Mesenchymal stem cell (in vitro differentiated cells and primary cell): ENCODE results near the gene HK1.

Source experiments
- DNase-seq: peaks from one replicate; pipeline ENCODE4 v3.0.0-alpha.2; 2013
- H2AFZ ChIP-seq: one replicate; pipeline ENCODE4 v1.6.1; 2013; ENCODE audit warnings: low read depth, mild to moderate bottlenecking, control low read depth, inconsistent platforms, low read length, moderate library complexity
- H2AK5ac ChIP-seq: 2 replicates; pipeline ENCODE4 v1.6.1; 2013; ENCODE audit warnings: low read length, moderate library complexity, mild to moderate bottlenecking, inconsistent platforms; ENCODE audit not compliant: severe bottlenecking
- H2BK120ac ChIP-seq: one replicate; pipeline ENCODE4 v1.6.1; 2013; ENCODE audit warnings: low read depth, mild to moderate bottlenecking, inconsistent platforms, low read length, moderate library complexity
- H2BK12ac ChIP-seq, 2 experiments: one replicate each; pipeline ENCODE4 v1.6.1; 2013; ENCODE audit warnings: inconsistent platforms in 2 of 2, low read length in 2 of 2, mild to moderate bottlenecking in 2 of 2, moderate library complexity in 2 of 2, control low read depth in 1 of 2
- H2BK15ac ChIP-seq: one replicate; pipeline ENCODE4 v1.6.1; 2013; ENCODE audit warnings: mild to moderate bottlenecking, low read depth, inconsistent platforms; ENCODE audit not compliant: poor library complexity, severe bottlenecking
- H2BK5ac ChIP-seq: 2 replicates; pipeline ENCODE4 v1.6.1; 2013; ENCODE audit warnings: low read depth, mild to moderate bottlenecking, low read length, control low read depth, inconsistent platforms; ENCODE audit not compliant: poor library complexity, severe bottlenecking
- H3K14ac ChIP-seq, 2 experiments: one replicate each; pipeline ENCODE4 v1.6.1; 2013; ENCODE audit warnings: inconsistent platforms in 2 of 2, low read length in 2 of 2, control low read depth in 1 of 2, mild to moderate bottlenecking in 1 of 2, moderate library complexity in 1 of 2
- H3K18ac ChIP-seq, 2 experiments: one replicate each; pipeline ENCODE4 v1.6.1; 2013; ENCODE audit warnings: inconsistent platforms in 2 of 2, low read length in 2 of 2, control low read depth in 1 of 2, low read depth in 1 of 2, mild to moderate bottlenecking in 1 of 2
- H3K23ac ChIP-seq, 2 experiments: one replicate each; pipeline ENCODE4 v1.6.1; 2013; ENCODE audit warnings: inconsistent platforms in 2 of 2, low read length in 2 of 2, mild to moderate bottlenecking in 2 of 2, moderate library complexity in 2 of 2, control low read depth in 1 of 2
- H3K27ac ChIP-seq: 2 replicates; pipeline ENCODE4 v1.5.1; 2013; ENCODE audit warnings: mild to moderate bottlenecking, moderate library complexity, low read length, control low read depth, inconsistent platforms; ENCODE audit not compliant: poor library complexity, severe bottlenecking
- H3K27me3 ChIP-seq, 2 experiments: 2 replicates each; pipeline versions ENCODE4 v1.6.1 to v1.7.0; 2013; ENCODE audit warnings: low read length in 2 of 2, mild to moderate bottlenecking in 2 of 2, moderate library complexity in 2 of 2, control low read depth in 1 of 2, inconsistent platforms in 1 of 2; ENCODE audit not compliant: control insufficient read depth in 1 of 2, insufficient read depth in 1 of 2
- H3K36me3 ChIP-seq, 2 experiments: 2 replicates each; pipeline versions ENCODE4 v1.6.1 to v1.7.0; 2013; ENCODE audit warnings: low read length in 2 of 2, control low read depth in 1 of 2, inconsistent platforms in 1 of 2, low read depth in 1 of 2, mild to moderate bottlenecking in 1 of 2; ENCODE audit not compliant: insufficient read depth in 2 of 2, control insufficient read depth in 1 of 2
- H3K4ac ChIP-seq, 2 experiments: one replicate each; pipeline ENCODE4 v1.6.1; 2013; ENCODE audit warnings: inconsistent platforms in 2 of 2, low read length in 2 of 2, mild to moderate bottlenecking in 2 of 2, moderate library complexity in 2 of 2, control low read depth in 1 of 2, low read depth in 1 of 2
- H3K4me1 ChIP-seq: 2 replicates; pipeline ENCODE4 v1.6.1; 2013; ENCODE audit warnings: low read depth, low read length, control low read depth; ENCODE audit not compliant: control insufficient read depth, insufficient read depth
- H3K4me2 ChIP-seq: 2 replicates; pipeline ENCODE4 v1.6.1; 2013; ENCODE audit warnings: low read length, mild to moderate bottlenecking, inconsistent platforms; ENCODE audit not compliant: poor library complexity, severe bottlenecking
- H3K4me3 ChIP-seq, 2 experiments: 2 replicates each; pipeline versions ENCODE4 v1.5.1 to v1.7.0; 2013; ENCODE audit warnings: low read length in 2 of 2, mild to moderate bottlenecking in 2 of 2, control low read depth in 1 of 2, low read depth in 1 of 2; ENCODE audit not compliant: insufficient read depth in 1 of 2
- H3K79me1 ChIP-seq: replicated peaks from 2 replicates; pipeline ENCODE4 v1.6.1; 2013; ENCODE audit warnings: mild to moderate bottlenecking, control low read depth, low read length, inconsistent platforms; ENCODE audit not compliant: poor library complexity, severe bottlenecking
- H3K9ac ChIP-seq: 2 replicates; pipeline ENCODE4 v1.7.0; 2013; ENCODE audit warnings: mild to moderate bottlenecking, low read length, moderate library complexity
- H3K9me3 ChIP-seq: 2 replicates; pipeline ENCODE4 v1.7.0; 2013; ENCODE audit warnings: mild to moderate bottlenecking, low read length; ENCODE audit not compliant: control insufficient read depth
- H4K8ac ChIP-seq: one replicate; pipeline ENCODE4 v1.6.1; 2013; ENCODE audit warnings: inconsistent platforms, mild to moderate bottlenecking, low read length, moderate library complexity
- H4K91ac ChIP-seq: one replicate; pipeline ENCODE4 v1.6.1; 2013; ENCODE audit warnings: mild to moderate bottlenecking, low read length, inconsistent platforms
- WGBS: methylation state at CpG from one replicate; pipeline ENCODE4 v1.1.7; 2013; ENCODE audit warnings: mixed read lengths; 5-methylcytosine and 5-hydroxymethylcytosine counted together

Gene HK1

DNA sequence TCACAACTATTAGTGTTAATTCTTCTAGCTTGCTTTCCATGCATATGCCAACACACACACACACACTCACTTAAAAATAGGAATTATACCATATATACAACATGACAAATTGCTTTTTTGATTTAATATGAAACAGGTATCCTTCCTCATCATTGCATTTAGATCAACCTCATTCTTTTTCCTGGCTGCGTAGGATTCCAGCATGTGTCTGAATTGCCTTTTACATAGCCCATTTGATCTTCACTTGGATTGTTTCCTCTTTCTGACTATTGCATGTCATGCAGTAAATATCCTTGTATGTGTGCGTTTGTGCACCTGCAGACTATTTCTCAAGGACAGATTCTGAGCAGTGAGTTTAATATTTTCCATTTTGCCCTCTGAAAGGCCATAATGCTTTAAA is 110.2 kb downstream of the HK1 start:
- H3K9me3 ChIP-seq = no peaks in the 10 kb centered on the region

GRCh38 chr10:69389827-69390490 is 111.7 kb downstream of the HK1 start:
- H3K9me3 ChIP-seq = no peaks in the 10 kb centered on the region
- H3K4me1 ChIP-seq = peaks cover 2% of the 10 kb centered on the region
- H3K18ac ChIP-seq = no peak overlapping the region
- 79% methylated on average over 8 of the region's 8 CpGs for WGBS
- no peak overlapping the region for H3K4ac ChIP-seq
- H4K8ac ChIP-seq = peak overlapping the region; percentile 67
- no peak overlapping the region for H4K91ac ChIP-seq
- no peak overlapping the region for H2BK120ac ChIP-seq
- H2BK5ac ChIP-seq = no peak overlapping the region
- H3K79me1 ChIP-seq = peaks cover 21% of the 10 kb centered on the region
- DNase-seq = no peak
- no peak overlapping the region for H3K4me2 ChIP-seq
- peaks cover 49 to 87% of the 10 kb centered on the region in 2 experiments for H3K36me3 ChIP-seq
- H3K23ac ChIP-seq = no peak overlapping the region
- no peak overlapping the region for H2AFZ ChIP-seq
- H3K14ac ChIP-seq = no peak overlapping the region
- H3K27ac ChIP-seq = no peak overlapping the region
- H2AK5ac ChIP-seq = no peak overlapping the region
- peak overlapping the region in 1 of 2 experiments; percentile 15 for H3K4me3 ChIP-seq
- H3K27me3 ChIP-seq = no peaks in the 10 kb centered on the region
- no peak overlapping the region for H2BK12ac ChIP-seq
- no peak overlapping the region for H2BK15ac ChIP-seq
- peak overlapping the region; percentile 27 for H3K9ac ChIP-seq

More for the DNA sequence above, 110.2 kb downstream of the HK1 start:
- Histone ChIP-seq H2BK15ac (no peak overlapping the region), H3K4me2 (no peak overlapping the region), H3K4ac (no peak overlapping the region), H2AK5ac (no peak overlapping the region), H4K8ac (no peak overlapping the region), H3K27me3 (no peaks in the 10 kb centered on the region), H3K4me3 (no peak overlapping the region), H3K36me3 (peaks cover 45 to 81% of the 10 kb centered on the region in 2 experiments), H3K79me1 (peaks cover 15% of the 10 kb centered on the region), H2BK12ac (no peak overlapping the region), H3K27ac (no peak overlapping the region), H2AFZ (no peak overlapping the region), H2BK120ac (no peak overlapping the region), H3K18ac (no peak overlapping the region), H3K9ac (no peak overlapping the region), H4K91ac (no peak overlapping the region), H3K23ac (no peak overlapping the region), H3K4me1 (peaks cover 7% of the 10 kb centered on the region), H3K14ac (no peak overlapping the region), H2BK5ac (no peak overlapping the region)
- 100% methylated on average over 2 of the region's 2 CpGs for WGBS
- DNase-seq = no peak

DNA sequence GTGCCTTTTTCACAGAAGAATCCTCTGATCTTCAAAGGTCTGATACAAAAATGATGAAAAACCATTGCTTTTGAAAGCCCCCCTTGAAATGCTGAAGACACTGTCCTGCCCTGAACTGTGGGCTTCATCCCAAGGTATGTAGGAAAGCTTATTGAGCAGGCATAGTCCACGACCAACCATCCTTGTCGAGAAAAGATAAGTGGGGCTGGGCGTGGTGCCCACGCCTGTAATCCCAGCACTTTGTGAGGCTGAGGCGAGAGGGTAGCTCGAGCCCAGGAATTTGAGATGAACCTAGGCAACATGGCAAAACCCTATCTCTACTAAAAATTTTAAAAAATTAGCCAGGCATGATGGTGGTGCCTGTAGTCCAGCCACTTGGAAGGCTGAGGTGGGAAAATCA is 112.9 kb downstream of the HK1 start:
- no peaks in the 10 kb centered on the region for H3K27me3 ChIP-seq
- no peak overlapping the region for H3K18ac ChIP-seq
- no peak overlapping the region for H2BK120ac ChIP-seq
- no peak overlapping the region for H2BK15ac ChIP-seq
- no peak overlapping the region for H3K4me2 ChIP-seq
- WGBS = 95% methylated on average over 6 of the region's 6 CpGs
- peaks cover 19% of the 10 kb centered on the region for H3K79me1 ChIP-seq
- H3K36me3 ChIP-seq = peaks cover 45 to 84% of the 10 kb centered on the region in 2 experiments
- no peak overlapping the region for H3K27ac ChIP-seq
- H3K4me3 ChIP-seq = no peak overlapping the region
- H2AFZ ChIP-seq = no peak overlapping the region
- no peak for DNase-seq
- no peak overlapping the region for H3K23ac ChIP-seq
- H2AK5ac ChIP-seq = no peak overlapping the region
- no peak overlapping the region for H2BK12ac ChIP-seq
- H3K9ac ChIP-seq = peak overlapping the region; percentile 27
- no peak overlapping the region for H2BK5ac ChIP-seq
- H4K91ac ChIP-seq = no peak overlapping the region
- peaks cover 2% of the 10 kb centered on the region for H3K4me1 ChIP-seq
- H3K14ac ChIP-seq = no peak overlapping the region
- H3K4ac ChIP-seq = no peak overlapping the region
- H4K8ac ChIP-seq = no peak overlapping the region
- no peaks in the 10 kb centered on the region for H3K9me3 ChIP-seq

- 3% methylated on average over 5 of the region's 7 CpGs for WGBS
- Histone ChIP-seq H4K91ac (no peak overlapping the region), H2BK120ac (no peak overlapping the region), H3K4me2 (no peak overlapping the region), H3K27ac (no peak overlapping the region), H2AFZ (no peak overlapping the region), H3K27me3 (no peaks in the 10 kb centered on the region), H2BK15ac (no peak overlapping the region), H3K4me3 (no peak overlapping the region), H3K18ac (no peak overlapping the region), H3K4ac (no peak overlapping the region), H3K9me3 (no peaks in the 10 kb centered on the region), H2BK12ac (no peak overlapping the region), H2BK5ac (no peak overlapping the region), H3K4me1 (peaks cover 2% of the 10 kb centered on the region), H3K14ac (no peak overlapping the region), H3K9ac (peak overlapping the region; percentile 2), H2AK5ac (no peak overlapping the region), H4K8ac (peak overlapping the region; percentile 28), H3K79me1 (peaks cover 22% of the 10 kb centered on the region), H3K23ac (no peak overlapping the region), H3K36me3 (peaks cover 44 to 85% of the 10 kb centered on the region in 2 experiments)
- peak; percentile 80 for DNase-seq
Measured at GRCh38 chr10:69392481-69393000, 114.2 kb downstream of the HK1 start.
